Sigmoid colon (tissue), 4 donors: ENCODE results near the gene ARL2.

Source experiments
- EP300 ChIP-seq, 4 donors: sonication (generic); formaldehyde crosslinking; IDR thresholded peaks; one replicate each; pipeline ENCODE4 v1.6.1; 2017; ENCODE audit warnings: antibody characterized with exemption in 4 of 4
- POLR2A ChIP-seq, 2 donors: fragments of 450-650 bp; IDR thresholded peaks; one replicate each; pipeline ENCODE4 v1.6.1; 2016; ENCODE audit warnings: antibody characterized with exemption in 2 of 2, mild to moderate bottlenecking in 2 of 2, moderate library complexity in 2 of 2
- TF ChIP-seq, protein P1 (sequence below), 4 experiments: fragments of 450-650 bp in 3 of 4; fragments of 200-600 bp in 1 of 4; IDR thresholded peaks; one replicate each; pipeline ENCODE4 v1.5.1; 2016 to 2019; ENCODE audit warnings: antibody characterized with exemption in 4 of 4, mild to moderate bottlenecking in 3 of 4, moderate library complexity in 2 of 4

DNA sequence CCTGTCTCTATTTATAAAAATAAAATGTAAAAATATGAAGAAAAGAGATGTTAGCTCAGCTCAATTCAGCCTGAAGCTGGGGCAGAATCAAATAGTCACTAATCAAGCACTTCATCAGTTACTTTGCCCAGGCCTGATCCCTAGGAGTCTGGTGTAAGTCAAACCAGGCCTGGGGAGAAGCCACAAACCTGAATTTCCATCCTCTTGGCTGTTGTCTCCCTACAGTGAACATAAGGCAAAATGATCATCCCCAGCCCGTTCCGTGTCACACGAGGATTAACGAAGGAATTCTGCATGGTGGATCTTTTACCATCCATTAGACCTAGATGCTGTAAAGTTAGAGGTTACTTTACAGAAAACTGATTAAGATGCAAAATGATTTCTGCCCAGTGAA, 50.9 kb downstream of the ARL2 start:
- TF ChIP-seq, protein P1, sequence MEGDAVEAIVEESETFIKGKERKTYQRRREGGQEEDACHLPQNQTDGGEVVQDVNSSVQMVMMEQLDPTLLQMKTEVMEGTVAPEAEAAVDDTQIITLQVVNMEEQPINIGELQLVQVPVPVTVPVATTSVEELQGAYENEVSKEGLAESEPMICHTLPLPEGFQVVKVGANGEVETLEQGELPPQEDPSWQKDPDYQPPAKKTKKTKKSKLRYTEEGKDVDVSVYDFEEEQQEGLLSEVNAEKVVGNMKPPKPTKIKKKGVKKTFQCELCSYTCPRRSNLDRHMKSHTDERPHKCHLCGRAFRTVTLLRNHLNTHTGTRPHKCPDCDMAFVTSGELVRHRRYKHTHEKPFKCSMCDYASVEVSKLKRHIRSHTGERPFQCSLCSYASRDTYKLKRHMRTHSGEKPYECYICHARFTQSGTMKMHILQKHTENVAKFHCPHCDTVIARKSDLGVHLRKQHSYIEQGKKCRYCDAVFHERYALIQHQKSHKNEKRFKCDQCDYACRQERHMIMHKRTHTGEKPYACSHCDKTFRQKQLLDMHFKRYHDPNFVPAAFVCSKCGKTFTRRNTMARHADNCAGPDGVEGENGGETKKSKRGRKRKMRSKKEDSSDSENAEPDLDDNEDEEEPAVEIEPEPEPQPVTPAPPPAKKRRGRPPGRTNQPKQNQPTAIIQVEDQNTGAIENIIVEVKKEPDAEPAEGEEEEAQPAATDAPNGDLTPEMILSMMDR (IDR thresholded peaks at IDR 0.05): no peak
- TF ChIP-seq EP300 (IDR thresholded peaks at IDR 0.05) (no peak), POLR2A (IDR thresholded peaks at IDR 0.05) (no peak)
